NT2/D1 (cell line): ENCODE measurements around the gene NSMCE1.

ENCODE experiments used
- DNase-seq: peaks from one replicate; pipeline ENCODE4 v3.0.0-alpha.2; 2011; ENCODE audit warnings: low read depth, low spot score
- H3K27me3 ChIP-seq: 2 replicates; pipeline ENCODE4 v1.6.0; 2011; ENCODE audit warnings: mild to moderate bottlenecking; ENCODE audit not compliant: insufficient read length, insufficient read depth
- H3K36me3 ChIP-seq: 2 replicates; pipeline ENCODE4 v1.6.1; 2011; ENCODE audit warnings: mild to moderate bottlenecking, low read length, mixed read lengths; ENCODE audit not compliant: insufficient read depth, insufficient read length
- H3K4me1 ChIP-seq: 2 replicates; pipeline ENCODE4 v1.5.1; 2011; ENCODE audit not compliant: insufficient read depth, insufficient read length
- H3K4me3 ChIP-seq: 2 replicates; pipeline ENCODE4 v1.5.1; 2011; ENCODE audit warnings: low read depth; ENCODE audit not compliant: insufficient read length
- H3K9ac ChIP-seq: 2 replicates; pipeline ENCODE4 v1.6.0; 2011; ENCODE audit warnings: low read depth; ENCODE audit not compliant: insufficient read length
- H3K9me3 ChIP-seq: 2 replicates; pipeline ENCODE4 v1.5.1; 2011; ENCODE audit warnings: mild to moderate bottlenecking, low read length; ENCODE audit not compliant: insufficient read depth
- SUZ12 ChIP-seq: IDR thresholded peaks from 2 replicates; pipeline ENCODE4 v1.6.1; 2011; ENCODE audit not compliant: insufficient read length, insufficient read depth; ENCODE audit errors: extremely low read depth
- YY1 ChIP-seq: IDR thresholded peaks from 2 replicates; pipeline ENCODE4 v1.6.1; 2011; ENCODE audit not compliant: insufficient read length, insufficient read depth
- ZNF274 ChIP-seq: IDR thresholded peaks from 2 replicates; pipeline ENCODE4 v1.6.1; 2011; ENCODE audit warnings: mild to moderate bottlenecking, low read depth, low read length

NSMCE1 gene

DNA sequence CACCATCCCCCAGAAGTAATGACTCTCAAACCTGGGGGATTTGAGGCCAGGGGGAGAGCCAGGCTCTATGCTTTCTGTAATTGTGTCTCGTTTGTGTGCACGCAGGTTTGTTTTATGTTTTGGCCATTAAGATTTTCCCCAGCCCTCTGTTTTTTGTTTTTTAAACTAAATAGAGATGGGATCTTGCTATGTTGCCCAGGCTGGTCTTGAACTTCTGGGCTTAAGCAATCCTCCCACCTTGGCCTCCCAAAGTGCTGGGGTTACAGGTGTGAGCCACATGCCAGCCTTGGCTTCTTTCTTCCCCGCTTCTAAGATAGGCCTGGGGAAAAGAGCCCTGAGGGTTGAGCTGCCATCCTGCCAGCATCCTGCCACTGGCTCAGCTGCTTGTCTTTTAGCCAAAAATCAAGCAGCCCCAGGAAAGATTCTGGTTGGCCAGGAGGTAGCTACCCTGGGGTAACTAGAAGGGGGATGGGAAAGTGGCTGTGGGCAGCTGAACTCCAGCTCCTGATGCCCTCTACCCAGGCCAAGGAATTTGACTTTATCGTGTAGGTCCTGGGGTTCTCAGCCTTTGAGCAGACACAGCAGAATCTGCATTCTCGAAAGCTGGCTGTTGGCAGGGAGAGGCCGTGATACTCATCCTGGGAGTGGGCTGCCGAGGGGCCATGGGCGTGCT is 46.9 kb downstream of the NSMCE1 start:
- H3K4me1 ChIP-seq, result peaks cover 15% of the 10 kb centered on the region
- no peak for DNase-seq
- no peak for TF ChIP-seq YY1
- TF ChIP-seq ZNF274, result no peak
- no peak for TF ChIP-seq SUZ12
- peaks cover 70% of the 10 kb centered on the region for H3K36me3 ChIP-seq
- no peak overlapping the region for H3K9ac ChIP-seq
- no peak overlapping the region for H3K4me3 ChIP-seq
- no peaks in the 10 kb centered on the region for H3K27me3 ChIP-seq
- no peaks in the 10 kb centered on the region for H3K9me3 ChIP-seq

DNA sequence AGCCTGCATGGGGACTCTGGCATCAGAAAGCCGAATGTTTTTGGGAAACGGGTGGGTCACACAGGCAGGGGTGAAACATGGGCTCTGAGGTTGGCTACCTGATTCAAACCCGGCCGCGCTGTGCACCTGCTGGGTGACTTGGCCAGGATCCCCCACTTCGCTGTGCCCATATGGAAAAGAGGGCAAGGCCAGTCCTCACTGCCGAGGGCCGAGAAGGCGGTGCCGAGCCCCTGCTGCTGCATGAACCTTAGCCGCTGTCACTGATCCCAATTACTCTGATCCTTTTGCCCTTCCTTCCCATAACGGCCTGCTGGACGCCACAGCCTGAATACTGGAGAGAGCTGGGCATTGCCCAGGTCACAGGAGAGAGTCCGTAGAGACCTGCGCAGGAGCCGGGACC is 47.6 kb downstream of the NSMCE1 start:
- Histone ChIP-seq H3K4me1 (peaks cover 15% of the 10 kb centered on the region), H3K9ac (no peak overlapping the region)

DNA sequence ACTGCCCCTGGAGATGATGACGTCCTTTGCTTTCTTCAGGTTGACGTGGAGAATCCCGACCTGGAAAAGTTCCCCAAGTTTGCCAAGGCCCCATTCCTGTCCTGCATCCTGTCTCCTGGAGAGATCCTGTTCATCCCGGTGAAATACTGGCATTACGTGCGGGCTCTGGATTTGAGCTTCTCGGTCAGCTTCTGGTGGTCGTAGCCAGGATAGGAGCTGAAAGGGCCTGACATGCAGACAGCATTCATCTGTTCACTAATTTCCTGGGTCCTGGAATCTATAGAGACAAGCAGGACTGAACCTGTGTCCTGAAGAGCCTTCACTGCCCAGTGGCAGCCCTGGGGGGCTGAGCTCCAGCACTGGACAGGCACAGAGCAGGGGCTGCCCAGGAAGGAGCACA is 48.0 kb downstream of the NSMCE1 start:
- Histone ChIP-seq H3K36me3 (peaks cover 71% of the 10 kb centered on the region), H3K27me3 (no peaks in the 10 kb centered on the region), H3K9me3 (no peaks in the 10 kb centered on the region), H3K9ac (no peak overlapping the region), H3K4me3 (no peak overlapping the region), H3K4me1 (peaks cover 15% of the 10 kb centered on the region)
- no peak for TF ChIP-seq ZNF274
- no peak for TF ChIP-seq SUZ12
- TF ChIP-seq YY1, result no peak
- DNase-seq, result no peak

More for the DNA sequence above, 47.6 kb downstream of the NSMCE1 start:
- DNase-seq, result no peak
- Histone ChIP-seq H3K36me3 (peaks cover 70% of the 10 kb centered on the region), H3K4me3 (no peak overlapping the region), H3K27me3 (no peaks in the 10 kb centered on the region), H3K9me3 (no peaks in the 10 kb centered on the region)
- TF ChIP-seq SUZ12 (no peak), ZNF274 (no peak), YY1 (no peak)

DNA sequence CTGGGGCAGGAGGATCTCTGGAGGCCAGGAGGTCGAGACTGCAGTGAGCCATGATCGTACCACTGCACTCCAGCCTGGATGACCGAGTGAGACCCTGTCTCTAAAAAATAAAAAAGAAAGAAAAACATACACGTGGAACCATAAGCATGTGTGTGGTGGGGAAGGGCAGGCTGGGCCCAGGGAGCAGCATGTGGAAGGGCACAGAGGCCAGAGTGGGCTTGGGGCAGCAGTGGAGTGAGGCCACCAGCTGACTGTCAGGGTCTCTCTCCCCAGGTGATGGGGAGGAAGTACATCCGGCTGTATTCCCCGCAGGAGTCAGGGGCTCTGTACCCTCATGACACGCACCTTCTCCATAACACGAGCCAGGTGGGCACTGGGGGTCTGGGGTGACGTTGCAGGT is 48.5 kb downstream of the NSMCE1 start:
- peaks cover 69% of the 10 kb centered on the region for H3K36me3 ChIP-seq
- TF ChIP-seq ZNF274 (no peak), YY1 (no peak), SUZ12 (no peak)
- no peak overlapping the region for H3K9ac ChIP-seq
- peaks cover 15% of the 10 kb centered on the region for H3K4me1 ChIP-seq
- H3K4me3 ChIP-seq, result no peak overlapping the region
- no peaks in the 10 kb centered on the region for H3K27me3 ChIP-seq
- H3K9me3 ChIP-seq, result no peaks in the 10 kb centered on the region
- no peak for DNase-seq

DNA sequence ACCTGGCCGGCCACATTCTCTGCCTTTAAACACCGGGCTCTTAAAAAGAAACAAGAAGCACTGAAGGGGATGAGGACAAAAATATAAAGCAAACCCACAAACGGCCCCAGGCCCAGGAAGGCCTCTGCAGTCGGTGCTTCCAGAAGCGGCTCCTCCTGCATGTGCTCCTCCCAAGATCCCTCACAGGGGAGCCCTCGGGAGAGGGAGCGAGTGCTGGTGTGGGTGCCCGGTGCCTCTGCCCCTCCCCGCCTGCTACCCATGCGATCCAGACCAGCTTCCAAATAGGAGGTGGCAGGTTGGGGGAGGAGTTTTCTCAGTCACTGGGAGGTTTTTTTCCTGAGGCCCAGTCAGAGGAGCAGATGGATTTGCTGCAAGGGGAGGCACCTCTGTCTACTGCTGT is 49.4 kb downstream of the NSMCE1 start:
- peaks cover 13% of the 10 kb centered on the region for H3K4me1 ChIP-seq
- peaks cover 70% of the 10 kb centered on the region for H3K36me3 ChIP-seq
- H3K9me3 ChIP-seq, result no peaks in the 10 kb centered on the region
- no peak for TF ChIP-seq YY1
- TF ChIP-seq SUZ12, result no peak
- no peak for TF ChIP-seq ZNF274
- H3K27me3 ChIP-seq, result no peaks in the 10 kb centered on the region
- peak overlapping the region; percentile 53 for H3K9ac ChIP-seq
- DNase-seq, result no peak
- H3K4me3 ChIP-seq, result no peak overlapping the region

DNA sequence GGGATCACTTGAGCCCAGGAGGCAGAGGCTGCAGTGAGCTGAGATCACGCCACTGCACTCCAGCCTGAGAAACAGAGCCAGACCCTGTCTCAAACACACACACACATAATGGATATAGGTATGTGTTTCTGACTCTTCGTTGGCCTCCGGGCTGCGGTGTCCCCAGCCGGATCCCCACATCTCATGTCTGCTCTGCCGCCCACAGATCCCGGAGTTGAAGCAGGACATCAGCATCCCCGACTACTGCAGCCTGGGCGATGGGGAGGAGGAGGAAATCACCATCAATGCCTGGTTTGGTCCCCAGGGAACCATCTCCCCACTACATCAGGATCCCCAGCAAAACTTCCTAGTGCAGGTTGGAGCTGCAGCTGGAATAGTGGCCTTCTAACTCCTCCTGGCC is 49.8 kb downstream of the NSMCE1 start:
- Histone ChIP-seq H3K9me3 (no peaks in the 10 kb centered on the region), H3K36me3 (peaks cover 69% of the 10 kb centered on the region), H3K27me3 (no peaks in the 10 kb centered on the region), H3K4me3 (no peak overlapping the region), H3K4me1 (peaks cover 13% of the 10 kb centered on the region), H3K9ac (peak overlapping the region; percentile 53)
- DNase-seq, result no peak
- TF ChIP-seq SUZ12, result no peak
- no peak for TF ChIP-seq ZNF274
- TF ChIP-seq YY1, result no peak

DNA sequence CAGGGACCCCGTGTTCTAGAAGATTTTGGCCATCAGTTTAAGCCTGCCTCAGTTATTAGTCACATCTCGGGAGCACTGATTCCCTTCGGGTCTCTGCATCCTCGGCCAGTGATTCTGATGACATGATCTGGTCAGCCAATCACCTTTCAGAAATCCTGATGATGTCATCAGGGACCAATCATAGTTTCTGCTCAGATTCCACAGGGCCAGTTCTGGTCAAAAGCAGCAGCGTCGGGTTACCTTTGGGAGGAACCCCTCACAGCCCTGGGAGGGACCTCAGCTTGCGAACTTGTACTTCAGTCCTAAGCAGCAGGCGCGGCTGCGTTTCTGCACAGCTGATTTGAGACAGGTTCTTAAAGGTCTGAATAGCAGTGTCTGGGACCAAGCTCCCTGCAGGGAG is 51.3 kb downstream of the NSMCE1 start:
- Histone ChIP-seq H3K27me3 (no peaks in the 10 kb centered on the region), H3K36me3 (peaks cover 75% of the 10 kb centered on the region), H3K9me3 (no peaks in the 10 kb centered on the region), H3K4me1 (peaks cover 5% of the 10 kb centered on the region), H3K9ac (no peak overlapping the region), H3K4me3 (no peak overlapping the region)
- peak; percentile 30 for DNase-seq
- no peak for TF ChIP-seq YY1
- TF ChIP-seq SUZ12, result no peak
- TF ChIP-seq ZNF274, result no peak
